DOHH2 (cell line): Measurements from ENCODE around the gene STIM2.

Experiments
- EZH2phosphoT487 ChIP-seq: fragments of 200-600 bp; sonication (generic); IDR thresholded peaks from 2 replicates; pipeline ENCODE4 v1.6.1; 2017; ENCODE audit warnings: borderline replicate concordance, mild to moderate bottlenecking, antibody characterized with exemption, low read length, moderate library complexity, mixed read lengths
- TF ChIP-seq, protein P1 (sequence below): fragments of 200-600 bp; sonication (generic); IDR thresholded peaks from one replicate; pipeline ENCODE4 v1.5.1; 2014; ENCODE audit warnings: antibody characterized with exemption, mild to moderate bottlenecking, low read depth, low read length; ENCODE audit not compliant: poor library complexity, severe bottlenecking

- TF ChIP-seq, protein P1, sequence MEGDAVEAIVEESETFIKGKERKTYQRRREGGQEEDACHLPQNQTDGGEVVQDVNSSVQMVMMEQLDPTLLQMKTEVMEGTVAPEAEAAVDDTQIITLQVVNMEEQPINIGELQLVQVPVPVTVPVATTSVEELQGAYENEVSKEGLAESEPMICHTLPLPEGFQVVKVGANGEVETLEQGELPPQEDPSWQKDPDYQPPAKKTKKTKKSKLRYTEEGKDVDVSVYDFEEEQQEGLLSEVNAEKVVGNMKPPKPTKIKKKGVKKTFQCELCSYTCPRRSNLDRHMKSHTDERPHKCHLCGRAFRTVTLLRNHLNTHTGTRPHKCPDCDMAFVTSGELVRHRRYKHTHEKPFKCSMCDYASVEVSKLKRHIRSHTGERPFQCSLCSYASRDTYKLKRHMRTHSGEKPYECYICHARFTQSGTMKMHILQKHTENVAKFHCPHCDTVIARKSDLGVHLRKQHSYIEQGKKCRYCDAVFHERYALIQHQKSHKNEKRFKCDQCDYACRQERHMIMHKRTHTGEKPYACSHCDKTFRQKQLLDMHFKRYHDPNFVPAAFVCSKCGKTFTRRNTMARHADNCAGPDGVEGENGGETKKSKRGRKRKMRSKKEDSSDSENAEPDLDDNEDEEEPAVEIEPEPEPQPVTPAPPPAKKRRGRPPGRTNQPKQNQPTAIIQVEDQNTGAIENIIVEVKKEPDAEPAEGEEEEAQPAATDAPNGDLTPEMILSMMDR = no peak
- TF ChIP-seq EZH2phosphoT487 = no peak
These were observed 205.9 kb downstream of the STIM2 start for GRCh38 chr4:27066591-27066990.
